ENCODE results near the gene GPSM1. TPM values are rescaled to one million over a fixed set of nuclear protein-coding genes. Genes with fewer than 3 reads are reported as not detected.

Gene GPSM1
- total and polyA plus RNA-seq, 11 donors = 24.1 to 80.2 (median 31.7) TPM

- H3K4me1 ChIP-seq = peaks cover 0 to 26% (median 17%) of the 10 kb centered on the region in 12 donors
- no peak for TF ChIP-seq CTCF (IDR thresholded peaks at IDR 0.05)
- no peak for TF ChIP-seq POLR2A (IDR thresholded peaks at IDR 0.05)
- no peak for DNase-seq
- peaks cover 0 to 68% (median 54%) of the 10 kb centered on the region in 9 donors for H3K36me3 ChIP-seq
- no peak overlapping the region for H3K4me3 ChIP-seq
- H3K27ac ChIP-seq = no peak overlapping the region
- intact Hi-C loops (cut with DNase I) = loop anchor here in 3 of 10 donors (2.0 to 5.0 kb wide), 3 partner anchors 57 to 85 kb away; no protein-coding TSS in a partner anchor
- H3K27me3 ChIP-seq = no peaks in the 10 kb centered on the region
- WGBS, 4 donors = 76 to 86% (median 80%) methylated on average over 6 of the region's 6 CpGs
- no peak for ATAC-seq
- no peaks in the 10 kb centered on the region for H3K9me3 ChIP-seq
These were observed 70.3 kb downstream of the GPSM1 start for GRCh38 chr9:136397643-136398042.

- peak overlapping the region in 2 of 12 donors; percentile 2 to 94 for H3K4me3 ChIP-seq
- H3K4me1 ChIP-seq = peaks cover 0 to 26% (median 17%) of the 10 kb centered on the region in 12 donors
- no peak overlapping the region for H3K27ac ChIP-seq
- intact Hi-C loops (cut with DNase I) = loop anchor here in 2 of 10 donors (2.0 to 5.0 kb wide), 2 partner anchors 57 to 86 kb away; no protein-coding TSS in a partner anchor
- no peak for TF ChIP-seq POLR2A (IDR thresholded peaks at IDR 0.05)
- no peak for TF ChIP-seq CTCF (IDR thresholded peaks at IDR 0.05)
- DNase-seq (no peak), ATAC-seq (no peak)
- H3K36me3 ChIP-seq = peaks cover 0 to 62% (median 48%) of the 10 kb centered on the region in 9 donors
- no peaks in the 10 kb centered on the region for H3K27me3 ChIP-seq
- H3K9me3 ChIP-seq = no peaks in the 10 kb centered on the region
- WGBS, 4 donors = 92 to 95% (median 93%) methylated on average over 11 to 12 of the region's 12 CpGs
These were observed 70.9 kb downstream of the GPSM1 start for GRCh38 chr9:136398286-136398685.

DNA sequence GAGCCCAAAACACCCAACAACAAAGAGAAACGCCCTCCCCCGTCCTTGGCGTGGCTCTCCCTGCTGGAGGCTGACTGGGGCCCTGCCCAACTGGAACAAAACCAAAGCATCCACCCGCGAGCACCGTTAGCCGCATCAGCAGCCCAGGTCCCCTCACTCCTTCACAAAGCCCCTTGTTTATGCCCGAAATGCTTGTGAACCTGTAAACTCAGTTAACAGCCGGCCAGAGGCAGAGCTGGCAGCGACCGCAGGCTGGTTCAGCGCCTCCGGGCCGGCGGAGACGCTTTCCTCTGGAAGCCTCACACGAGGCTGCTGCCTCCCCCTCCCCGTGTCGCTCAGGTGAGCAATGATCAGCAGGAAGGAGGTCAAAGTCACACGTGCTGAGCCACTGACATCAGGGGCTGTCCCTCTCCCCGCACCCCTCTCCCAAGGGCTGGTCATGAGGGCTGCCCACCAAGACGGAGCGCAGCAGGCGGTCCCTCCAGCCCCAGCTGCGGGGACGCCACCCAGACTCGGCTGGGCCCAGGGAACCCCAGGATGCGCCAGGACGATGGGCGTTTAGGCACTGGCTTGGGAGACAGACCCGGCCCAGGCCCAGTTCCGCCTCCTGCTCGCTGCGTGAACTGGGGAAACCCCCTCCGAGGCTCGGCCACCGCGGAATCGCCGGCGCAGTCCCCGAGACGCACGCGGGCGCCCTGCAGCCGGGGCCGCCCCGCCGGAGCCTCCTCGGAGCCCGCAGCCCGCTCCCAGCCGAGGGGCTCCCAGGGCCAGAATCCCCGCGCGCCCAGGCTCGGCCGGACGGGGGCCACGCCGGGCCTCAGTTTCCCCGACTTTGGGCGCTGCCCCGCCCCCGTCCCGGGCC is 72.1 kb downstream of the GPSM1 start:
- 1 to 5% (median 1%) methylated on average over 23 to 67 of the region's 67 CpGs for WGBS, 4 donors
- Histone ChIP-seq H3K27me3 (no peaks in the 10 kb centered on the region), H3K36me3 (peaks cover 0 to 62% (median 48%) of the 10 kb centered on the region in 9 donors), H3K4me3 (peak overlapping the region; percentile 80 to 100 (median 94)), H3K4me1 (peaks cover 0 to 29% (median 17%) of the 10 kb centered on the region in 12 donors), H3K27ac (peak overlapping the region in 8 of 12 donors; percentile 33 to 75 (median 67)), H3K9me3 (no peaks in the 10 kb centered on the region)
- no peak for DNase-seq
- ATAC-seq = peak in 2 of 4 donors; percentile 3 to 12
- TF ChIP-seq POLR2A (IDR thresholded peaks at IDR 0.05) (no peak), CTCF (IDR thresholded peaks at IDR 0.05) (no peak)
- intact Hi-C loops (cut with DNase I) = loop anchor here in 8 of 10 donors (1.0 to 10.0 kb wide), 8 partner anchors 35 to 87 kb away; partner anchors contain the start of gene INPP5E (in 1 of the 8)
